Activated CD8-positive, alpha-beta memory T cell treated with anti-CD3 and anti-CD28 coated beads for 24 hours (primary cell): ENCODE measurements around the gene LDLRAD2.

Experiments used
- DNase-seq: peaks from one replicate; pipeline ENCODE4 v3.0.0-alpha.2; 2020

The LDLRAD2 gene

DNA sequence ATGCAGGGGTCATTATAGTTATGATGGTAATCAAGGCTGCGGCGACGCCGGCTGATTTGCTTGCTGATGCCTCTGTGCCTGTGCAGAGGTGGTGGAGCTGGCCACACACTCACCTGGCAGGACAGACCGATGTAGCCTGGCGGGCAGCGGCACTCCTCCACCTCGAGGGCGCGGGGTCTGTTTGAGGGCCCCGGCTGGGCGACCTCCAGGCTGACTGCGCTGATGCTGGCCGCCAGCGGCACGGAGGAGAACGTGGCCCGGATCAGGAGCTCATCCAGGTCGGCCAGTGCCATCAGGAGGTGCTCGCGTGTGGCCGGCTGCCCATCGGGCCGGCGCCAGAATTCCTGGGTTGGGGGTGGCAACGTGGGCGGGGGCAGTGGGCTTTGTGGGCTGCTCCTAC, 52.7 kb downstream of the LDLRAD2 start:
- DNase-seq, result no peak

DNA sequence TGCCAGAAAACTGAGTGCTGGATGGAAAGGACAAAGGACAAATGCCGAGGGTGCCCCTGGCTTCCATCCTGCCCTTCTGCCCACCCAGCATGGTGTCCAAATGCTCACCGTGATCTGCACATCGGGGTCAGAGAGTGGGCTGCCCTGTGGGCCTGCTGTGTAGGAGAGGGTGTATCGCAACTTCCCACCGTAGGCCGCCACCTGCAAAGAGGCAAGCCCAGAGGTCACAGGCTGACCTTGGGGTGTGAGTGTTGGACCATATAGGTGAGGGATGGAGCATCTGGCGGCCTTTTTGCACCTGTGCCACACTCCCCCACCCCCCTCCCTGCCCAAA, 53.5 kb downstream of the LDLRAD2 start:
- no peak for DNase-seq

DNA sequence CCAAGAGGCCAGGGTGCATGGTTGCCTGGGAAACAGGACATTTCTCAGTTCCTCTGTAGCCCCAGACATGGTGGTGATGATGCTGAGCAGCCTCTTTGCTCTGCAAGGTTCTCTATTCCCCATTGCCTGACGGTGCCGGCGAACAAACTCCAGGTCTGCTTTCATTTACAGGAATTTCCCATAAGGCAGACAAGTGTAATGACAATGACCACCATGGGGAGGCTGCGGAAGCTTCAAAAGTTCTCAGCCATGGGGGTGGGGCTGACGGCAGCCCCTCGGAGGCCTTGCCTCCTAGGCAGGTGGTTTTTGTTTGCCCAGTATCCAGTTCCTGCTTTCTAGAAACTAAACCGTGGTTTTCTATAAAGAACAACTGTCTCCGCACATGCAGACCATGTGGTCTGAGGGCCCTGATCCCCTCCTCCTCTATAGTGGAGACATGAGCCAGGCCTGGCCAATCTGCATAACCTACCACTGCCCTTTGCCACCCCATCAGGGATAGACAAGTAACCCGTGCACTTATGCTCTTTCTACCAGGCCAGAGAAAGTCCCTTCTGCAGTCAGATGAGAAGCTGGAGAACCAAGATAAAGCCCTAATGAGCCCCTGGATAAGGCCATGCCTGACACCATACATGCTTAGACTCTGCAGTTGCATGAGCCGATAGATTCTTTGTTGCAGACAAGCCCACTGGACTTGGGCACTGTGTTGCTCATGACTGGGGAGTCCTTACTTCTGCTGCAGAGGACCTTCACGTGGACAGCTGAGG, 54.1 kb downstream of the LDLRAD2 start:
- no peak for DNase-seq

DNA sequence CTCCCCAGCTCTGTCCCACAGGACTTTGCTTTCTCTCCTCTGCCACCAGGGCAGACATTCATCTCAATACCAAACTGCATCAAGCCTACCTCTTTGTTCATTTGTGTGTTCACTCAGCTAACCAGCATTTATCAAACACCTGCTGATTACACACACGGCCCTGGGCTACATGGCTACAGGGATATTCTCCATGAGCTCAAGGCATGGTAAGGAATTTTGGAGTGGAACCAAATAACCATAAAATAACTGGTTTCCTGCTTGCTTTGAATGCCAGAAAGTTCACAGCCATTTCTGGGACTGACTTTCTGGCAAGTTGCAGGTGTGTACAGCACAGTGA, 54.6 kb downstream of the LDLRAD2 start:
- no peak for DNase-seq

DNA sequence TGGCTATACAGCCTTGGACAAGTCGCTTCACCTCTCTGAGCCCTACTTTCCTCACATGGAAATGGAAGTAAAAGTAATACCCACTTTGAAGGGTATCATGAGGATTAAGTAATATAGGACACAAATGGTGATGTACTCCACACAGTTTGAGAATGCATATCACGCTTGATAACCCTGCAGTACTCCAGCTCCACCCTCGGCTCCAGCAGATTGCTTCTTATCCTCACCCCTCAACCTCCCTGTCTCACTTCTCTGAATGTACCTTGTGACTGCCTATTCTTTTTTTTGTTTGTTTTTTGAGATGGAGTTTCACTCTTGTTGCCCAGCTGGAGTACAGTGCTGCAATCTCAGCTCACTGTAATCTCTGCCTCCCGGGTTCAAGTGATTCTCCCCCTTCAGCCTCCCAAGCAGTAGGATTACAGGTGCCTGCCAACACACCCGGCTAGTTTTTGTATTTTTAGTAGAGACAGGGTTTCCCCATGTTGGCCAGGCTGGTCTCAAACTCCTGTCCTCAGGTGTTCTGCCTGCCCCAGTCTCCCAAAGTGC, 55.5 kb downstream of the LDLRAD2 start:
- DNase-seq, result no peak

DNA sequence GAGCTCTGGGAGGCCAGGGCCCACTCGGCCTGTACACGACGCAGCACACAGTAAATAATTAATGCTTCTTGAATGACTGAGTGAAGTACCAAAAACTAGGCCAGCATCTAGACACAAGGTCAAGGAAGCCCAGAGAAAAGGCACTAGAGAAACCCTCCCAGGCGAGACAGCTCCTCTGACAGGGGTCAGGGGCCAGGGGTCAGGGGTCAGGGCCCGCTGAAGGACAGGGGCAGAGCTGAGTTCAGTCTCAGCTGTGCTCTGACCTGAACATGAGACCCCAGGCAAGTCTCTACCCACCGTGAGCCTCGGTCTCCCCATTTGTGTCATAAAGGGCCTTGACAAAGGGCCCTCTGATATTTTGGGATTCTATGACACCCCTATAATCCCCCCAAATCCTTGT, 56.4 kb downstream of the LDLRAD2 start:
- DNase-seq, result no peak

DNA sequence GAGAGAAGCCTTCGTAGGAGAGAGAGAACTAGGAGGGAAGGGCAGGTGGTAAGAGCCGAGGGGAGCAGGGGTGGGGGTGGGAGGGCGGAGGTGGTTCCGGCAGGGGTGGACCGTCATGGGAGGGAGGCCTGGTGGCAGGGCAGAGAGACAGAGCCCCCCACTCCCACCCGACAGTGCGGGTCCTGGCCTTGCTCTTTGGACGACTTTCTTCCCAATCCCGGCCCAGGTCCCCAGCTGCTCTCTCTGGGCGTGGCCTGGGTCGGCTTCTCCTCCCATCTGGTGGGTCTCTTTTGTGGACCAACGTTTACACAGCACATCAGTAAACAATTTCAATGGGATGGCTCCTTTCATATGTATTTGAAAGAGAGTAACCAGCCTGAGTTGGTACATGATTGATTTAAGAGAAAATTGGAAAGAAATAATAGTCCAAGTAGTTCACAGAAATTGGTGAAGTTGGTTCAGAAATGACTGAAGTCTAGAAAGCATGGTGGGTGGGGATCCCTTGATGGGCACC, 56.9 kb downstream of the LDLRAD2 start:
- no peak for DNase-seq

DNA sequence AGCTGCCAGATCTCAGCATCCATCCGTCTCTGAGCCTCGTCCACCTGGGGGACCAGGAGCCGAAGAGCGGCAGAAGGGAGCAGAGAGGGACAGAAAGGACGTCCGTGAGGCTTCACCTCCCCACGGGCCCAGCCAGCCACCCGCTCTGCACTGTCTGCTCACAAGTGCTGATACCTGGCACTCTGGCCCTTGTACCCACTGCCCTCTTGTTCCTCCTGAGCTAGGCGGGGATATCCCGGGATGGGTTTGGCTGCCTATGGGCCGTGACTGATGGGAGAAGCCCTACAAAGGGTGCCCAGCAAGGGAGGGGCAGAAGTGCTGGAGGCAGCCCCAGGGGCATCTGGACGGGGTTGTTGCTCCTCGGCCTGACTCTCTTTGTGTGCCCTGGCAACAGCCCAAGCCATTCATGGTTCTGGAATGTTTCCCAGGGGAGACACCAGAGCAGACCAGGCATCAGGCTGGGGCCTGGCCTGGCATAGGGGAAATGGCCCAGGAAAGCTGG, 57.6 kb downstream of the LDLRAD2 start:
- DNase-seq, result no peak

DNA sequence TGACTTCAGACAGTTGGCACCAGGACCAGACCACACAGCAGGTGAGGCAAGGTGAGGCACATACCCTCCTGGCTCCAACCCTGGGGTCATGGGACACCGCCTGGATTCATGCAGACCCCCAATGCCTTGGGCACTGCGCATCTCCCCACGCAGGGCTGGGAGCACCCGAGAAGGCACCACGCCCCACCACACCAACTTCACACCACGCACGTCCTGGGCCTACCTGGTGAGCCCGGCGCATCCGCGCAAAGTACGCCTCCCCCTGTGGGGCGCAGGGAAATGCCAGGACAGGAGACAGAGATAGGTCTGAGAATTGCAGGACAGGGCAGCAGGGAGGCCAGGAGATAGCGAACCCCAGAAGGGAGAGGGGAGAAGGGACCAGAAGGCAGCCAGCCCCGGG, 58.5 kb downstream of the LDLRAD2 start:
- DNase-seq, result no peak

DNA sequence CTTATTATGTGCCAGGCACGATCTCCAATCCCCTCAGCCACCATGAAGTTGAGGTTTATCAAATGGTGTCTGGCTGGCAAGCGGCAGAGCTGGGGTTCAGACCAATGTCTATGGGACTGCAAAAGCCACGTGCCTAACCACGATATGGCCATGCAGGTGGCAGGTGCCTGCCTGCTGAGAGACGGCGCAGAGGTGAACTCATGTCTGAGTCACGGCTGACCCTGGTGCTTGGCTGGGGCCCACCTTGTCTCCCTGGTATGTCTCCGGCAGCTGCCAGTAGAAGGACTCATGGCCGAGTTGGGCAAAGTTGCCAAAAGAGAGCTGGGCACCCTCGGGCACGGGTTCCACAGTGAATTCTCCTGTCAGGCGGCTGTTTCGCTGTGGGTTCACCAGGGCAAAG, 59.9 kb downstream of the LDLRAD2 start:
- no peak for DNase-seq

DNA sequence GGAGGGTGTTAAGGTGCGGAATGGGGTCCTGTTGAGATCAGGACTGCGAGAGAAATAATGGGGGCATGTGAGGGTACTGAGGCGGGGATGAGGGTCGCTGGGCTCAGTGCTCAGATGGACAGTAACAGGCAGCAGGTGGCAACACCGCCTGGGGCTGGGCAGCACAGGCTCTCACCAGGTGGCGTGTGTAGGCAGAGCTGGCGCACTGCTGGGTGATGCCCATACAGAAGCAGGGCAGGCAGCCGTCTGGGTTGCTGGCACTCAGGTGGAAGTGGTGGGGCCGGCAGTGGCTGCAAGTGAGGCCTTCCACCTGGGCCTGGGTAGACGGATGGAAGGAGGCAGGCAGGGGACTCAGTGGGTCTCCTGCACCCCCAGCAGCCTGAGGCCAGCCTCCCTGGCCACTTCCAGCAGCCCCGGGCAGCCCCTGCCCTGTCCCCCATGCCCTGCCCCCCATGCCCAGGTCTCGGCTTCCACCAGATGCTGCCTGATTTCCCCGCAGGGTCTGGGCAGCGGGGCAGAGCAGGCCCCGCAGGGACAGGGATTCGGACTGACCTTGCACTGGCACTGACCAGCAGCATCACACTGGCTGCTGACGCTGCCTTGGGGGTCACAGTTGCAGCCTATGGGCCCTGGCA, 60.5 kb downstream of the LDLRAD2 start:
- no peak for DNase-seq

DNA sequence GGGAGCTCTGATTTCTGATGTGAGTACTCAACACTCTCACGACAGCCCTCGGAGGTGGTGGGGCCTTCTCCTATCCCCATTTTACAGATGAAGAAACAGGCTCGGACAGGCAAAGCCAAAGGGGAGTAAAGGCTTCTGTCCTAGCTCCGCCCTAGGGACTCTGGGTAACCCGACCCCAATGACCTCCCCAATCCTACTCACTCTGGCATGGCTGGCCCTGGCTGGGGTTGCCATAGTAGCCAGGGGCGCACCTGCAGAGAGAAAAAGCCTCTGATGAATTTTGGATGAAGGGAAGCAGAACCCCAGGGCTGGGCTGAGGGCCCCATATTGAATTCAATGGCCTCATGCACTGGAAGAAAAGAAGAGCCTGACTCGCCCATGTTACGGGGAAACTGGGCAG, 61.1 kb downstream of the LDLRAD2 start:
- DNase-seq, result no peak

DNA sequence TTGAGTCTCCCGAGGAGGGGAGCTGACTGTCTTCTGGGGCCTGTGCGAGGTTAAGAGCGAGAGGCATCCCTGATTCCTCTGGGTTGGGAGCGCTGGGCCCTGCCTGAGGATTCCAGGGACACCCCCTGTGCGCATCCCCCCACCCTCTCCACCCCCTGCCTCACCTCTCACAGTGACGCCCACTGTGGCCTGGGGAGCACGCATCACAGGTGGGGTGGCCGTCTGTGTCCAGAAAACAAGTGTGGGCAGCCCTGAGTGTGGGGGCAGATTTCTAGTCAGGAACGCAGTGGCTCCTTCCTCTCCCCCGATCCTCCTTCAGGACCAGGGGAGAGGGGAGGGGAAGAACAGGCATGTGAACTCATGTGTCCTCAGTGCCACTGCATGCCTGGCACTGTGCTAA, 61.7 kb downstream of the LDLRAD2 start:
- no peak for DNase-seq

DNA sequence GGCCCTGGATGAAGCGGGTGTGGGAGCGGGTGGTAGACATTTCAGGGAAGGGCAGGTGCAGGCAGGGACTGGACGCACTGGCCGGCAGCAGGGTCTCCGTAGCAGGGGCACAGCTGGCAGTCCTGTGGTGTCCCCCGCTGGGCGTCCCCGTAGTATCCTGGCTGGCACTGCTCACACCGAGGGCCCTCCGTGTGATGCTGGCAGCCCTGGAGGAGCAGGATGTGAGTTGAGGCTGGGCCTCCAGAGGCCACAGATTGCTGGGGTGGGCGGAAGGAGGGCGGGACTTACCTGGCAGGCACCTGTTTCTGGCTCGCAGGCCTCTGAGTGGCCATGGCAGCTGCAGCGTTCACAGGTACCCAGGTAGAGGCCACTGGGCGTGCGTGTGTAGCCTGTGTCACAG, 62.3 kb downstream of the LDLRAD2 start:
- DNase-seq, result no peak
